HG03095 (cell line): ENCODE measurements around the gene KRT20.
"Not testable (repeated sequence)": the region's sequence is repeated elsewhere in the genome, so short reads cannot be mapped to it uniquely, and the experiment has no call there.

Source experiments
- ATAC-seq: cut with Tn5 transposase; IDR thresholded peaks from one replicate; pipeline ENCODE4 v1.9.1; 2021; ENCODE audit warnings: moderate library complexity; ENCODE audit not compliant: unreplicated experiment

The KRT20 gene

DNA sequence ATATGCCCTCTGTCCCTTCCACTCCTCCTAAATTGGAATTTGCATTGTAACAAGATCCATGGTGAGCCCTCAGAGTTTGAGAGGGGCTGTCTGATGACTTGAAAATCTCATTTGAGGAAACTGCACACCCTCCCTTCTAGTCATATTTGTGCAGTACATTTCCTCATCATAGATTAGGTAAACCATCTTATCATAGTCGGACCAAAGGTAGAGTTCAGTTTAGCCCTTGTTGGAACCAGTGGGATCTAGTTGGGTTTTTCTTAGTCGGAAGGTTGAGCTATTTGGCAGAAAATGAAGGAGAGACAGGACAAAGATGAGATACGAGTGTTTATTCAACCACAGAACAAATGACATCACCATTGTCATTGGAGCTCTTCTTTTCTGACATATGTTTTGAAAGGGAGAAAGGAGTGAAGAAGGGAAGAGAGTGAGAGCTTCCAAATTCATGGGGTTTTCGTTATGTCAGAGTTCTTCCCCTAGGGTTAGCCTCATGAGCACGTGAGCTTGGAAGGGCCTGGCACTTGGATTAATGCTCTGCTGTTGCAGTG lies 15.8 kb upstream of the KRT20 start:
- ATAC-seq: no peak

DNA sequence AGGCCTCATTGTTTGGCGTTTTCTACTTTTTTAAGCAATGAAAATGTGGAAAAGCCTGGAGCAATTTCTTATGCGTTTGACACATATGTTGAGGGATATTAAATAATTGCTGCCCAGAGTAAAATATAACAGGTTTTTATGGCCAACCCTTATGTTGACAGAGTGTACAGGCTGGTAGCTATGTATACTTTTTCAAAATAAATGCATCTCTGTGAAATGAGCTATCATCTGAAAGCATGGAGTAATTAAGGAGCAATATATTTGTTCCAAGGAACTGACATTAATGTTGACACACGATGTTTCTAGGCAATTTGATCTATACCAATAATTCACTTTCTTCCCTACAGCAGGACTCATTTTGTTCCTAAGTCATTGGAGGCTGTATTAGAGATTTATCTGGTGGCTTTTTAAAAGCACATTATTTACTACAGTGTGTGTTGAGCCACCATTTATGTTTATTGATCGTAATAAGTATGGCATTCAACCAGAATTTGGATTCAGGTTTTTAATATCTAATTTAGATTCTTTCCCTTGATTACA lies 11.9 kb upstream of the KRT20 start:
- no peak for ATAC-seq

GRCh38 chr17:40895106-40895730 lies 10.2 kb upstream of the KRT20 start:
- no peak for ATAC-seq

GRCh38 chr17:40888196-40888720 lies 3.2 kb upstream of the KRT20 start:
- ATAC-seq: no peak

GRCh38 chr17:40886090-40886489 lies 1.0 kb upstream of the KRT20 start:
- ATAC-seq: no peak

DNA sequence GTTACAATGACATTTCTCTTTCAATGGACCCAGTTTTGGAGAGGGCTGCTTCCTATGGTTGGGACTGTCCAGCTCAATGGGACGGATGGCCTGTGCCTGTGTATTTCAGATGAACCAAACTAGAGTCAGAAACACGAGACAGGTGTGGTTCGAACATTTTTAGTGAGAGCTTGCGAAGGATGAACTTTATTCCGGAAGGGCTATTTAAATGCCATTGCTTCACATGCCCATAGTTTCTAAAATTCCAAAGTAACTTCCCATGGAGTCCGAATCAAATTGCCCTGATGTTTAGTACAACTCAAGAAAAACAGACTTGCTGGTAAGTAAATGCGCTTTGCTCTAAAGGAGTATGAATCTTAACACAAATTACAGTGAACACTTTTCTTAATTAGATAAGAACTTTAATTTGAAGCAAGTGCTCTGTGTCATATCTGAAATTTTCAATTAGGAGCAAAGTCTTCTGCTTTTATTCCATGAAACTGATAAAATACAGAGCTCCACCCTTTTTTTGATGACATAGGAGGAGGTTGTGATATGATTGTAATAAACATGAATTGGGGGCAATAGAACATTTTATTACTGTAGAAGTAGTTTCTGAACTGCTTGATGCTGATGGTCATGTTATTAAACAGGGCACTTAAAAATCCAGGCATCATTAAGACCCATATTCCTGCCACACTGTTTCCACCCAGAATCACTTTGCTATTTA lies 1.3 kb downstream of the KRT20 start:
- no peak for ATAC-seq

DNA sequence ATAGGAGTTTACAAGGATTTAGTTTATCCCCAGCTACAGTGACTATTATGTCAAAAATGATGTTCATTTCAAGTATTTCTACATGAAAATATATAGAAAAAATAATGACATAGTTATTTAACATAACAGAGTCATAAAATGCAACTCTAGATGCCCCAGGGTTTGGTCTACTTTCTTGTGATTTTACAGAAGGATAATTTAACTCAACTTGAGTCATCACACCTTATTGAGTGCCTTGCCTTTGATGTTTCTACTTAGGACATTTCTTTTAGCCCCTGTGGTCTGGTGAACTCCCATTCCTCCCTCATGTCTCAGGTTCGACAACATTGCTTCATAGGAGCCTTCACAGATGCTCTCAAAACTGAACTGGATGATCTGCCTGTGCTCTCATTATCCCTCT lies 2.0 kb downstream of the KRT20 start:
- no peak for ATAC-seq

GRCh38 chr17:40879026-40879425 lies 6.0 kb downstream of the KRT20 start:
- ATAC-seq: no peak

GRCh38 chr17:40878044-40878443 lies 7.0 kb downstream of the KRT20 start:
- no peak for ATAC-seq

DNA sequence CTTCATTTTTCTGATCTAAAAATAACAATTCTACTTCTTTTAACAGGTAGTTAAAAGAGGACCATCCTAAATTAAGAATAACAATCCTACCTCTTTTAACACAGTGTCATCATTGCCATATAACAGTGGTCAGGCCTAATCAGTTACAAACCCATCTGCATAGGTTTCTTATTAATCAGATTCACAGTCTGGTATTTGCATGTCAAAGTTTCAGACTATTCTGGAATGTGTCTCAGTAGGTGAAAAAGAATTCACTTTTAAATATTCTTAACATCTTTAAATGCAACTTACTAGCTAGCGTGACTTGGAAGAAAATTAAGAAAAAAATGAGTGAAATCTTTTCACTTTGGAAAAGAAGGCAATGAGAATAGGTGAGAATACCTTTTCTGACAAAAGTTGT lies 11.2 kb downstream of the KRT20 start:
- ATAC-seq: no peak

GRCh38 chr17:40873255-40873654 lies 11.8 kb downstream of the KRT20 start:
- ATAC-seq: no peak

DNA sequence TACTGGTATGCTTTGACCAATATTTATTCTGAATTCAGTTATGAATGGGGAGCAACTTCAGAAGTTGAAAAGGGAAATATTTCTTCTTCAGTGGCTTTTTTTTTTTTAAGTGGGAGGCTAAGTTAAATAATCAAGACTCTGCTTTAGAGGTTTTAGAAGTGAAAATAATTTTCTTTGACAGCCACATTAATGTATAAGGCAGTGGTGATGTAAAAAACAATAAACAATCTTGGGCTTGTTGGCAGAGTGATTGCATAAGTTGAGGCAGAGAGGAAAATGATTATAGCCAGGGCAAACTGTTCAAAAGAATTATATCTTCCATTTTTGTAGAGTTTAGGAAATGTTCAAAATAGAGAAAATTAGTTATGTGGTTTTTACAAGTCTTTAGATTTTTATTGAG lies 12.6 kb downstream of the KRT20 start:
- ATAC-seq: no peak

DNA sequence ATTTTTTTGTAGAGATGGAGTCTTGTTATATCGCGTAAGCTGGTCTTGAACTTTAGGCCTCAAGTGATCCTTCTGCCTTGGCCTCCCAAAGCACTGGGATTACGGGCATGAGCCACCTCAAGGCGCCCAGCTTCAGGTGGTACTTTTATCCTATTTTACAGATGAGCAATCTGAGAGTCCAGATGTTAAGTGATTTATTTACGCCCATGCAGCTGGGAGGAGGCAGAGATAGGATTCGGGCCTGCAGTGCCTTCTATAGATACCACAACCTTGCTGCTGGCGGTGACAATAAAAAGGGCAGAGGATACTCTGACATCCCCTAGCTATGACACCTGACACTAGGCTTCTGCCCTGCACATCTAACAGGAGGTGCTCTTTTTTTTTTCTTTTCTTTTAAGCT lies 13.7 kb downstream of the KRT20 start:
- no peak for ATAC-seq

DNA sequence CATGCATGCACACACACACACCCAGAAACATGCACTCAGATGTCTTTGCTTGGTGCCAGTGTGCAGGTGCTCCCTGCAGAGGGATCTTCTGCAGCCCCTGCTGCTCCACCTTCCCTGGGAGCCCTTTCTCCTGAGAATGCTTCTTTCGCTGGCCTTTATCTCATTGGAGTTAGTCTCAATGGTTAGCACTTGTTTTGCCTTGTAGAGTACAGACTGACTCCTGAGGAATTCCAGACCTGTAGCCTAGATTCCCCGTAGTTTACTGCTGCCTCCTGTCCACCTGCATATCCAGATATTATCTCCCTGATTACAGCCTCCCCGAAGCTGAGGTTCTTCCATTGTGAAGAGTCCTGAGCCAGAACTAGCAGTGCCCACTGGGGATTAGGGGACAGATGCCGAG lies 14.9 kb downstream of the KRT20 start:
- no peak for ATAC-seq

DNA sequence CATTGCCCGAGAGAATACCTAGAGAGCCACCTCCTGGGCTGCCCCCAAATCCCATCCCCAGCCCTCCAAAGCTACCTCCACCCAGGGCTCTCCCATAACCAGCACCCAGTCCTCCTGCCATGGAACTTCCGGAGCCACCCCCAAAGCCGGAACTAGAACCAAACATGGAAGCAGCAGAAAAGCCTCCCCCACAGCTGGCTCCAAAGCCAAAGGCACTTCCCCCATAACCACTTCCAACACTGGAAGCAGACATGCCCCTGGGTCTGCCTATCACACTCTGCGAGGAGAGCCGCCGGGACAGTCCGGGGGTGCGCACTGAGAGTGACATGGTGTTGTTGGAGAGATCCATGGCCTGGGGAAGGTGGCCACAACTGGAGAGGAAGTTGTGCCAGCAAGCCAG lies 18.2 kb downstream of the KRT20 start, which contains the start of gene KRT12:
KRT12 (minus strand) TSS at position 386 of the 400 bp plus-strand sequence; CDS start at position 349, 37 bp downstream.
- no peak for ATAC-seq

DNA sequence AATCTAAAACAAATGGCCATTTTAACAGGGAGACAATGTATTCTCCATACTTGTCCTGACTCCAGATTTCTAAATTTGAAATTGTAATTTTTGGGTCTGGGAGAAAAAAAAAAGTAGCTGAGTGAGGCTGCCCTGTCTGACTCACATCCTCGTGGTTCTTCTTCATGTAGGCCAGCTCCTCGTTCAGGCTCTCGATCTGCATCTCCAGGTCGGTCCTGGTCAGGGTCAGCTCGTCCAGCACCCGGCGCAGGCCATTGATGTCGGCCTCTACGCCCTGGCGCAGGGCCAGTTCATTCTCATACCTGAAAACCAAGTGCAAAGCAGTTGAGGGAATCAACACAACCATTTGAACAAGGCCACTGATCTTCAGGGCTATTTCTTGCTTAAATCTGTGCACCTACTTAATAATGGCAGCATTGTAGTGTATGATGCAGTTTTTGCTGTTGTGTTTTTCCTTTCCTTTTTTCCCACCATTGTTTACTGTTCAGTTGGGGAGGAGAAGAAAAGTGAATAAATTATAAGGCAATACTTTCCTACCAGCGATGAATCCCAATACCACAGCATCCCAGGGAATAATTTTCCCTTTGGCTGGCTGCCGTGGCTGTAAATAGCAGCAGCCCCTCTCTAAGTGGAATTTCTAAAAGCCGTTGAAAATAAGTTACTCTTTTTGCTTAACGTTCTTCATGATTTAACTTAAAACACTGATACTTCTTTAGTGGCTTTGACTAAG lies 20.2 kb downstream of the KRT20 start:
- ATAC-seq: no peak

DNA sequence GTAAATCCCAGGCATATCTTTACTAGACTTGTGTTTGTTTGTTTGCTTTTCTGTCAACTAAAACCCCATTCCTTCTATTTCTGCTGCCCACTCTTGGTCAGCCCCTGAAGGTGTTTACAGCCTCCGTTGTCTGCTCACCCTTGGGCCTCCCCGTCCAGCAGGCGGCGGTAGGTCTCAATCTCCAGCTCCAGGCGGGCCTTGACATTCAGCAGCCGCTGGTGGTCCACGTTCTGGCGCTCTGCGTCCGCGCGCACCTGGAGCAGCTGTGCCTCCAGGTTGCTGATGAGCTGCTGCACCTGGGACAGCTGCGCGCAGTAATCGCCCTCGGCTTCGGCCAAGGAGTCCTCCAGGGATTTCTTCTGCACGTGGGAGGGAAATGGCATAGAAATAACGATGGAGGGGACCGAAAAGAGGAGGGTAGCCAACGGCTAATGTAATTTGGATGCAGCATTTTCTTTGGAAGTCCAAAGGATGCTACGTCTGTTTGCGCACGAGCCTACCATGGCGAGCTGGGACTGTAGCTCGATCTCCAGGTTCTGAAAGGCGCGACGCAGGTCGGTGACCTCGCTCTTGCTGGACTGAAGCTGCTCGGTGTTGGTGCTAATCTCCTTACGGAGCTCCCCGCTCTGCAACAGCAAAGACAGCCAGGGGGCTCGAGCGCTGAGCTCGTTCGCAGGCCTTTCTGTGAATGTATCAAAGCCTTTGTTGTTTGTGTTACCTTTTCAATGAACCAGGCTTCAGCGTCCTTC lies 21.9 kb downstream of the KRT20 start:
- no peak for ATAC-seq

DNA sequence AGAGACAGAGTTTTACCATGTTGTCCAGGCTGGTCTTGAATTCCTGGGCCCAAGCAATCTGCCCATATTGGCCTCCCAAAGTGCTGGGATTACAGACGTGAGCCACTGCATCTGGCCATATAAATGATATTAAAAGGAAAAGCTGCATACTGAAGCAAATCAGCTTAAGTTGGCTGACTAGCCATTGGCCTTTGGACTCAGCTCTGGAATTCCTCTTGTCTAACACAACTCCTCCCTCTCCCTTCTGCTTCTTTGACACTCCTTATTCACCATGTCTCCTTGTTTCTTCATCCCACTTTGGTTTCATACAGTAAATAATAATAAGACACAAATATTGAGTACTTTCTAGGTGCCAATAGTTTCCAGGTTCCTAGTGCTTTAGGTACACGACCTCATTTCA lies 25.5 kb downstream of the KRT20 start:
- no peak for ATAC-seq

DNA sequence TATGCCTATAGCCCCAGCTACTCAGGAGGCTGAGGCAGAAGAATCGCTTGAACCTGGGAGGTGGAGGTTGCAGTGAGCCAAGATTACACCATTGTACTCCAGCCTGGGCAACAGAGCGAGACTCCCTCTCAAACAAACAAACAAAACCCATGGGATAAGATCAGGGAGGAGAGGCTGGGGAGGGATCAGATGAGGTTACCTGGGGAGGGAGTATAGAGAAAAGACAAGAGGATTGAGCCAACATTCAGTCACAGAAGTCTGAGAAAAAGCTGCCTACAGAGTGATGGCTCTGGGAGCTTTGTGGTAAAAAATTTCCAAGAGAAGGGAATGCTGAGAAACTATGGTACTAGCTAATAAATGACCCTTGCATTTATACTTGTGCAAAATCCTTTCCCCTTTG lies 26.4 kb downstream of the KRT20 start:
- ATAC-seq: not testable (repeated sequence)

DNA sequence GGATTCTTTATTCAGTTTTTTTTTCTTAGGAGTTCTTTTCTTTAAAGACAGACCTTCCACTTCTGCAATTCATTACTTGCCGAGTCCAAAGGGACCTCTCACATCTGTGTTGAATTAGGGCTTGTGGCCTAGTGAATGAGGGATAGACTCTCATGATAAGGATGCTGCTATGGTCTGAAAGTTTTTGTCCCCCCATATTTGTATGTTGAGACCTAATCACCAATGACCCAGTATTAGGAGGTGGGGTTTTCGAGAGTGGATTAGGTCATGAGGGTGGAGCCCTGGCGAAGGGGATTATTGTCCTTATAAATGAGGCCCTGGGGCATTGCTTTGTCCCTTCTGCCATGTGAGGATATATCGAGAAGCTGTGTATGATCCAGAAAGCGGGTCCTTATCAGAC lies 27.5 kb downstream of the KRT20 start:
- no peak for ATAC-seq
